ENCODE measurements around the gene FBXW8. TPM values are rescaled to one million over a fixed set of nuclear protein-coding genes. Genes with fewer than 3 reads are reported as not detected.

Gene FBXW8
- total and polyA plus RNA-seq, 4 donors: 3.9 to 20.3 (median 12.5) TPM

DNA sequence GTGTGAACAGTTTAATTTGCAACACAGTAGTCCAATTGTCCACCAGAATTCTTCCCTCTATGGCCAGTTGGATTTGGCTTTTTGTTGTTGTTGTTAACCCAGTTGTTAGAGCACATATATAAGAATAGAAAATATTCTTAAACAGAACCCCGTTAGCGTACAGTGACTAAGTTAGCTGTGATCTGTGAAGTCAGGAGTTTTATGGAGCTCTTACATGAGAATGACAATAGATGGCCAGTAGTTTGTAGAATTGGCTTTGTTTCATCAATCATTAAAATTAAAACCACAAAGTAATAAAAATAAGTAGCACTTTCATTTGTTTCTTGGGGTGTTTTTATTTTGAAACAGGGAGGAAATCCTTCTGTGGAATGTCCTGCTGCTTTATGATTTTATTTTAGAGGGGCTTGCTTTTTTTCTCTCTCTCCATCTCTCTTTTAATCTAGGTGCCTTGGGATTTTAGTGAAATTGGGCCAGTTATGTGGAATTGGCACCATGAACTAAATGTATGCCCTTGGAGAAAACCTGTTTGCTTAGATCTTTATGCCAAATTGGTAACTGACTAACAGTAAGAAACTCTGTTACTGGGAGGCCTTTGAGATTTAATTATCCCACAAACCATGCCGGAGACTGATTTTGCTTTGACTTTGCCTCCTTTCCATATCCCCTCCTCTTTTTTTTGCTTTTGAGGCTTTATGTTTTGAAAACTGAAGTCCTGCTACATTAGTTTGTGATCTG, 22.9 kb downstream of the FBXW8 start:
- no peak overlapping the region for H3K9ac ChIP-seq (ENCODE audit: insufficient read depth in 1 of 2, low read length in 2 of 2)
- H3K4me3 ChIP-seq: no peak overlapping the region
- no peaks in the 10 kb centered on the region for H3K27me3 ChIP-seq (ENCODE audit: control insufficient read depth in 3 of 3, insufficient read depth in 3 of 3, low read length in 2 of 3)
- H3K27ac ChIP-seq (ENCODE audit: low read depth in 1 of 2, low read length in 1 of 2): no peak overlapping the region
- ATAC-seq (ENCODE audit: insufficient read depth, low FRiP score): no peak
- no peak for DNase-seq
- no peaks in the 10 kb centered on the region for H3K9me3 ChIP-seq (ENCODE audit: control insufficient read depth in 4 of 4, insufficient read depth in 3 of 4, low read length in 3 of 4)
- peaks cover 4 to 21% (median 10%) of the 10 kb centered on the region in 4 donors for H3K36me3 ChIP-seq (ENCODE audit: control insufficient read depth in 4 of 4, insufficient read depth in 4 of 4, low read length in 4 of 4)
- H3K4me1 ChIP-seq (ENCODE audit: control insufficient read depth in 5 of 5, insufficient read depth in 5 of 5, low read length in 5 of 5): peaks cover 0 to 33% (median 18%) of the 10 kb centered on the region in 5 donors
- TF ChIP-seq, protein P1, sequence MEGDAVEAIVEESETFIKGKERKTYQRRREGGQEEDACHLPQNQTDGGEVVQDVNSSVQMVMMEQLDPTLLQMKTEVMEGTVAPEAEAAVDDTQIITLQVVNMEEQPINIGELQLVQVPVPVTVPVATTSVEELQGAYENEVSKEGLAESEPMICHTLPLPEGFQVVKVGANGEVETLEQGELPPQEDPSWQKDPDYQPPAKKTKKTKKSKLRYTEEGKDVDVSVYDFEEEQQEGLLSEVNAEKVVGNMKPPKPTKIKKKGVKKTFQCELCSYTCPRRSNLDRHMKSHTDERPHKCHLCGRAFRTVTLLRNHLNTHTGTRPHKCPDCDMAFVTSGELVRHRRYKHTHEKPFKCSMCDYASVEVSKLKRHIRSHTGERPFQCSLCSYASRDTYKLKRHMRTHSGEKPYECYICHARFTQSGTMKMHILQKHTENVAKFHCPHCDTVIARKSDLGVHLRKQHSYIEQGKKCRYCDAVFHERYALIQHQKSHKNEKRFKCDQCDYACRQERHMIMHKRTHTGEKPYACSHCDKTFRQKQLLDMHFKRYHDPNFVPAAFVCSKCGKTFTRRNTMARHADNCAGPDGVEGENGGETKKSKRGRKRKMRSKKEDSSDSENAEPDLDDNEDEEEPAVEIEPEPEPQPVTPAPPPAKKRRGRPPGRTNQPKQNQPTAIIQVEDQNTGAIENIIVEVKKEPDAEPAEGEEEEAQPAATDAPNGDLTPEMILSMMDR (IDR thresholded peaks at IDR 0.05; ENCODE audit: control extremely low read depth, extremely low read depth): no peak
- 87 to 94% methylated on average over 3 of the region's 3 CpGs for WGBS, 2 donors

DNA sequence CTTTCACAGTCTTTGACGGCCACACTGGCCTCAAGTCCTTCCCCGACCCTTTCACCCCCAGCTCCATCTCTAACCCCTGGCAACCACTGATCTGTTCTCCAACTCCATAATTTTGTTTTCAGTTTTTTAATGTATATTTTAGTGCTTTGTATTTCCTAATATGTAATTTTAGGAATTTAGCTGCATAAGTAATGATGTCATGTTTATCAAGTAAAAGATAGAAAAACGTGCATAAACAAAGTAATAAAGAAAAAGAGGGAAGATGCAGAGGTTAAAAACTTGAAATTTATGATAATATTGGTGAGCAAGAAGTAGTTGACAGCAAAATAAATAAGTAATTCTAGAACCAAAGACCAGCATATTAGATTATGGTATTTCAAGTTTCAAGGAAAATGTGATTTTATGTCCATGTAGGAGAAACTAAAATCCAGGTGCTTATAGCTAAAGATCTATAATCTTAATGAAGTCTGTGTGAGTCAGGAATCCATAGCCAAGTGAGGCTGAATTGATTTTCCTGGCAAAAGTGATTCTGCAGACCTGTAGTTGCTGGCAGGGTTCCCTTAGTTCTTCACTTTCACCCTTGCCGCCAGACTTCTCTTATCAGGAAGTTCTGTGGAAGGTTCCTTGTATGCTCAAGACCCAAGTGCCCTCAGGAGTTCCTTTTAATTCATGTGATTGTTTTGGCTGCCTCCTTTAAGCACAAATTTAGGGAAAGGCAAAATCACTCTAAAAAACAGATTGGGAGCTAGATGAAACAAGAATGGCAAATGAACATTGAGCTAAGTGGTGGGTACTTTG, 24.4 kb downstream of the FBXW8 start:
- TF ChIP-seq, protein P1 (IDR thresholded peaks at IDR 0.05; ENCODE audit: control extremely low read depth, extremely low read depth): no peak
- peaks cover 0 to 17% (median 4%) of the 10 kb centered on the region in 4 donors for H3K36me3 ChIP-seq (ENCODE audit: control insufficient read depth in 4 of 4, insufficient read depth in 4 of 4, low read length in 4 of 4)
- H3K4me3 ChIP-seq: no peak overlapping the region
- no peaks in the 10 kb centered on the region for H3K27me3 ChIP-seq (ENCODE audit: control insufficient read depth in 3 of 3, insufficient read depth in 3 of 3, low read length in 2 of 3)
- H3K27ac ChIP-seq (ENCODE audit: low read depth in 1 of 2, low read length in 1 of 2): no peak overlapping the region
- DNase-seq (peak in 1 of 3 donors; percentile 56), ATAC-seq (ENCODE audit: insufficient read depth, low FRiP score) (no peak)
- H3K4me1 ChIP-seq (ENCODE audit: control insufficient read depth in 5 of 5, insufficient read depth in 5 of 5, low read length in 5 of 5): peaks cover 0 to 33% (median 18%) of the 10 kb centered on the region in 5 donors
- 76 to 77% methylated on average over 4 of the region's 4 CpGs for WGBS, 2 donors
- no peak overlapping the region for H3K9ac ChIP-seq (ENCODE audit: insufficient read depth in 1 of 2, low read length in 2 of 2)
- no peaks in the 10 kb centered on the region for H3K9me3 ChIP-seq (ENCODE audit: control insufficient read depth in 4 of 4, insufficient read depth in 3 of 4, low read length in 3 of 4)

DNA sequence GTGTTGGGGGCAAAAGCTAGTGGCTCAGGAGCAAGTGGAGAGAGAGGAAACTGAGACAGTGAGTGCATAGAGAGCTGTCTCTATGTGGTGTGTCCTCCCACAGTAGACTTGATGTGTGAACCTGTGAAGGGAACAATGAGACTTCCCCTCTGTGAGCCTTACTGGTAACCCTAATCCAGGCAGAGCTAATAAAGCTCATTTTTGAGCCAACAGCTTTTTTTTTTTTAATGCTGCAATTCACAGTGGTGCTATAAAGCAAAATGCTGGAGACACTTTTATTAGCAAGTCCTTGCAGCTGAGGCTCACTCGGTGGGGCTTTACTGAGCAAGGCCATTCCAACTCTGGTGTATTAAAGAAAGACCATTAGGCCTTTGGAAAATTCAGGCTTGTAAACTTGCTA, 26.9 kb downstream of the FBXW8 start:
- H3K36me3 ChIP-seq (ENCODE audit: control insufficient read depth in 4 of 4, insufficient read depth in 4 of 4, low read length in 4 of 4): peaks cover 0 to 9% (median 5%) of the 10 kb centered on the region in 4 donors
- H3K27ac ChIP-seq (ENCODE audit: low read depth in 1 of 2, low read length in 1 of 2): no peak overlapping the region
- TF ChIP-seq, protein P1 (IDR thresholded peaks at IDR 0.05; ENCODE audit: control extremely low read depth, extremely low read depth): no peak
- peaks cover 0 to 31% (median 18%) of the 10 kb centered on the region in 5 donors for H3K4me1 ChIP-seq (ENCODE audit: control insufficient read depth in 5 of 5, insufficient read depth in 5 of 5, low read length in 5 of 5)
- no peaks in the 10 kb centered on the region for H3K27me3 ChIP-seq (ENCODE audit: control insufficient read depth in 3 of 3, insufficient read depth in 3 of 3, low read length in 2 of 3)
- ATAC-seq (ENCODE audit: insufficient read depth, low FRiP score) (no peak), DNase-seq (no peak)
- H3K9ac ChIP-seq (ENCODE audit: insufficient read depth in 1 of 2, low read length in 2 of 2): no peak overlapping the region
- no peak overlapping the region for H3K4me3 ChIP-seq
- H3K9me3 ChIP-seq (ENCODE audit: control insufficient read depth in 4 of 4, insufficient read depth in 3 of 4, low read length in 3 of 4): no peaks in the 10 kb centered on the region
- 89 to 96% methylated on average over 1 of the region's 1 CpG for WGBS, 2 donors

Measured in lung (tissue), 12 donors.